ENCODE results near the gene STAC2. TPM values are rescaled to one million over a fixed set of nuclear protein-coding genes. Genes with fewer than 3 reads are reported as not detected.

The STAC2 gene
- total RNA-seq, 1 donor from 2014 or later = 0.46 TPM

DNA sequence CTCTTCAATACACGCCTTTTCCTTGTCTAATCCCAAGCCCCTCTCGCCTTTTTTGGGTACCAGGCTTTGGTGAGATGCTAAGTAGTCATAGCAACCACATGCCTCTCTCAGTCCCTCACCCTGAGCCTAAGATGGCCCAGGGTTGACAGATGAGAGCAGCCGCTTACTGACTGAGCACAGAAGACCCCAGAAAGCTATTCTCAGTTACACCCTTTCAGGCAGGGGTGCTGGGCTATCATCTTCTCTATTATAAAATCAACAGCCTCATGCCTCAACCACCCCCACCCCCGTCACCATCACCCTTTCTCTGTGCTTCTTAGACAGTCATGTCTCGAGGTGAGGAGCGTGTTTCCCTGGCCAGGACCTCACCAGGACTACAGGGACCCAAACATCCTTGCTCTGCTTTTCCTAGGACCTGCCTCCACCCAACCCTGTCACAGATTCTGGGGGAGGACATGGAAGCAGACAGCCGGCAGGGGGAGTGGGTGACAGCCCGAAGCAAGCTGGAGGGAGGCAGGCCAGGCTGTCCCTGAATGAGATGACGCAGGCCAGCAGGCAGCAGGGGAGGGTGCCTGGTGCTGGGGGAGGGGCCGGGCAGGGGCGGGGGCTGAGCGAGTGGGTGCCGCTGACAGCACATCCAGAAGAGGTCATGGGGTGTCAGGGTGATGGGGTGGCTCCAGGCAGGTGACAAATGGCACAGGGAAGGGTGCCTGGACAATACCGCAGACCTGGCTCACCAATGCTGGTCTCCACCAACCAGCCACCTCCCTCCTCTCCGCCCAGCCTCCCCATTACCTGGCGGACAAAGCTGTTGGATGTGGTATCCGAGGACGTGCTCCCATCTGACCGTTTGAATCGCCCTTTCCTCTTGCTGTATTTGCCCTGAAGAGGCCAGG is 31.4 kb downstream of the STAC2 start:
- Histone ChIP-seq H3K36me3 (peaks cover 38% of the 10 kb centered on the region), H3K9me3 (no peaks in the 10 kb centered on the region), H3K4me1 (peaks cover 33% of the 10 kb centered on the region), H3K4me3 (peak overlapping the region; percentile 85), H3K27me3 (no peaks in the 10 kb centered on the region), H3K27ac (no peak overlapping the region)
- intact Hi-C loops (cut with DNase I) = no loop called here
- TF ChIP-seq, protein P1, sequence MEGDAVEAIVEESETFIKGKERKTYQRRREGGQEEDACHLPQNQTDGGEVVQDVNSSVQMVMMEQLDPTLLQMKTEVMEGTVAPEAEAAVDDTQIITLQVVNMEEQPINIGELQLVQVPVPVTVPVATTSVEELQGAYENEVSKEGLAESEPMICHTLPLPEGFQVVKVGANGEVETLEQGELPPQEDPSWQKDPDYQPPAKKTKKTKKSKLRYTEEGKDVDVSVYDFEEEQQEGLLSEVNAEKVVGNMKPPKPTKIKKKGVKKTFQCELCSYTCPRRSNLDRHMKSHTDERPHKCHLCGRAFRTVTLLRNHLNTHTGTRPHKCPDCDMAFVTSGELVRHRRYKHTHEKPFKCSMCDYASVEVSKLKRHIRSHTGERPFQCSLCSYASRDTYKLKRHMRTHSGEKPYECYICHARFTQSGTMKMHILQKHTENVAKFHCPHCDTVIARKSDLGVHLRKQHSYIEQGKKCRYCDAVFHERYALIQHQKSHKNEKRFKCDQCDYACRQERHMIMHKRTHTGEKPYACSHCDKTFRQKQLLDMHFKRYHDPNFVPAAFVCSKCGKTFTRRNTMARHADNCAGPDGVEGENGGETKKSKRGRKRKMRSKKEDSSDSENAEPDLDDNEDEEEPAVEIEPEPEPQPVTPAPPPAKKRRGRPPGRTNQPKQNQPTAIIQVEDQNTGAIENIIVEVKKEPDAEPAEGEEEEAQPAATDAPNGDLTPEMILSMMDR (IDR thresholded peaks at IDR 0.05) = no peak
- ATAC-seq (peak; percentile 34), DNase-seq (peak; percentile 79)

DNA sequence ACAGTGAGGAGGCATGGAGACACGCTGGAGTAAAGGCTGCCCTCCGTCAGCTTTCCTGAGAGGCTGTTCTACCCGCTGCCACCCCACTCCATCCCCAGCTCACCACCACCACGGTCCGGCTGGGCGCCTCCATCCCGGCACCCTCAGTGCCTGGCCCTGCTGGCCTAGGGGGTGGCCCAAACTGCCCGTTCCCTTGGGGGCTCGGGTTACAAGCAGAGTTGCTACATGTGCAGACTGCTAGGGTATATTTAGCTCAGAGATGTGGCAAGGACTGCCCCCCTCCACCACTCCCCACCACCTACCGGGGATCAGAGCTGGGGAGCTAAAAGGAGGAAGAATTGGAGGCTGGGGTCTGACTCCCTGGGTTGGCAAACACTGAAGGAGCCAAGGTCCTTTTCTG is 32.4 kb downstream of the STAC2 start:
- no peak for DNase-seq
- no peak for ATAC-seq
- Histone ChIP-seq H3K27ac (no peak overlapping the region), H3K27me3 (no peaks in the 10 kb centered on the region), H3K9me3 (no peaks in the 10 kb centered on the region), H3K4me1 (peaks cover 25% of the 10 kb centered on the region), H3K4me3 (no peak overlapping the region), H3K36me3 (peaks cover 46% of the 10 kb centered on the region)
- intact Hi-C loops (cut with DNase I) = no loop called here
- TF ChIP-seq, protein P1 (IDR thresholded peaks at IDR 0.05) = no peak

DNA sequence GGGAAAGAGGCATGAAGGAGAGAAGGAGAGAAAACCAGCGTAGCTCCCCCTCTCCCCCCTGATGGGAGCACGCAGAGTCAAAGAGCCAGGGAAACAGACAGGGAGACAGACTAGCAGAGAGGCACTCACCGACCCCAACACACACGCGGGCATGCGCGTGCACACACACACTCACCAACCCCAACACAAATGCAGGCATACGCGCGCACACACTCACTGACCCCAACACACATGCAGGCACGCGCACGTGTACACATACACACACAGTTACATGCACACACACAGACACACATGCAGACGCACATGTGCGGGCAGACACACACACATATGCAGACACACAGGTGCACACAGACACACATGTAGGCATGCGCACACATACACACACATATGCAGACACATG is 32.8 kb downstream of the STAC2 start:
- peaks cover 50% of the 10 kb centered on the region for H3K36me3 ChIP-seq
- no peak for DNase-seq

GRCh38 chr17:39191750-39192510 is 33.8 kb downstream of the STAC2 start:
- intact Hi-C loops (cut with DNase I) = no loop called here

More for the DNA sequence above, 32.8 kb downstream of the STAC2 start:
- Histone ChIP-seq H3K27ac (no peak overlapping the region), H3K4me3 (no peak overlapping the region), H3K4me1 (peaks cover 25% of the 10 kb centered on the region), H3K27me3 (no peaks in the 10 kb centered on the region), H3K9me3 (no peaks in the 10 kb centered on the region)
- intact Hi-C loops (cut with DNase I) = no loop called here
- TF ChIP-seq, protein P1 (IDR thresholded peaks at IDR 0.05) = no peak
- no peak for ATAC-seq

GRCh38 chr17:39187152-39187830 is 38.5 kb downstream of the STAC2 start:
- Histone ChIP-seq H3K9me3 (no peaks in the 10 kb centered on the region), H3K27ac (no peak overlapping the region), H3K4me3 (no peak overlapping the region), H3K27me3 (no peaks in the 10 kb centered on the region), H3K4me1 (no peaks in the 10 kb centered on the region), H3K36me3 (peaks cover 83% of the 10 kb centered on the region)
- no peak for DNase-seq
- no peak for ATAC-seq
- TF ChIP-seq, protein P1 (IDR thresholded peaks at IDR 0.05) = no peak
- intact Hi-C loops (cut with DNase I) = no loop called here

More at GRCh38 chr17:39191750-39192510, 33.8 kb downstream of the STAC2 start:
- Histone ChIP-seq H3K36me3 (peaks cover 60% of the 10 kb centered on the region), H3K27me3 (no peaks in the 10 kb centered on the region), H3K9me3 (no peaks in the 10 kb centered on the region), H3K4me1 (peaks cover 25% of the 10 kb centered on the region), H3K4me3 (no peak overlapping the region), H3K27ac (no peak overlapping the region)
- ATAC-seq (no peak), DNase-seq (no peak)
- TF ChIP-seq, protein P1 (IDR thresholded peaks at IDR 0.05) = no peak
